GM20431 (cell line): ENCODE results near the gene PCDHA5.
"Not testable (repeated sequence)": the region's sequence is repeated elsewhere in the genome, so short reads cannot be mapped to it uniquely, and the experiment has no call there.

Experiments used
- in situ Hi-C: fragments of 300-500 bp; cut with MseI, MboI; formaldehyde crosslinking; loops from one replicate; pipeline ENCODE4 v1.15.0; 2020; ENCODE audit warnings: low sequenced_read_pairs; ENCODE audit not compliant: unreplicated experiment

PCDHA5 gene

DNA sequence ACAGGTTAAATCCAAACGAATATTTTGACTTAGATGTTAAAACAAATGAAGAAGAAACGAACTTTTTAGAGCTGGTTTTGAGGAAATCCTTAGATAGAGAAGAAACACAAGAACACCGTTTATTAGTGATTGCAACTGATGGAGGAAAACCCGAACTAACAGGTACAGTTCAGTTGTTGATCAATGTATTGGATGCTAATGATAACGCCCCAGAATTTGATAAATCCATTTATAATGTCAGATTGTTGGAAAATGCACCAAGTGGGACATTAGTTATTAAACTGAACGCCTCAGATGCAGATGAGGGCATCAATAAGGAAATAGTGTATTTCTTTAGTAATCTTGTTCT lies 842 bp downstream of the PCDHA5 start:
- in situ Hi-C loops = no loop called here

DNA sequence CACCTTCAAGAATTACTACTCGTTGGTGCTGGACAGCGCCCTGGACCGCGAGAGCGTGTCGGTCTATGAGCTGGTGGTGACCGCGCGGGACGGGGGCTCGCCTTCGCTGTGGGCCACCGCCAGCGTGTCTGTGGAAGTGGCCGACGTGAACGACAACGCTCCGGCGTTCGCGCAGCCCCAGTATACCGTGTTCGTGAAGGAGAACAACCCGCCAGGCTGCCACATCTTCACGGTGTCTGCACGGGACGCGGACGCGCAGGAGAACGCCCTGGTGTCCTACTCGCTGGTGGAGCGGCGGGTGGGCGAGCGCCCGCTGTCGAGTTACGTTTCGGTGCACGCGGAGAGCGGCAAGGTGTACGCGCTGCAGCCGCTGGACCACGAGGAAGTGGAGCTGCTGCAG lies 1.6 kb downstream of the PCDHA5 start:
- in situ Hi-C loops = not testable (repeated sequence)

DNA sequence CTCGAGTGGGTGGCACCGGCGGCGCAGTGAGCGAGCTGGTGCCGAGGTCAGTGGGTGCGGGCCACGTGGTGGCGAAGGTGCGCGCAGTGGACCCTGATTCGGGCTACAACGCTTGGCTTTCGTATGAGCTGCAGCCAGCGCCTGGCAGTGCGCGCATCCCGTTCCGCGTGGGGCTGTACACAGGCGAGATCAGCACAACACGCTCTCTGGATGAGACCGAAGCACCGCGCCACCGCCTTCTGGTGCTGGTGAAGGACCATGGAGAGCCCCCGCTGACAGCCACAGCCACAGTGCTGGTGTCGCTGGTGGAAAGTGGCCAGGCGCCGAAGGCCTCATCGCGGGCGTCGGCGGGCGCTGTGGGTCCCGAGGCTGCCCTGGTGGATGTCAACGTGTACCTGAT lies 2.1 kb downstream of the PCDHA5 start:
- in situ Hi-C loops = no loop called here

DNA sequence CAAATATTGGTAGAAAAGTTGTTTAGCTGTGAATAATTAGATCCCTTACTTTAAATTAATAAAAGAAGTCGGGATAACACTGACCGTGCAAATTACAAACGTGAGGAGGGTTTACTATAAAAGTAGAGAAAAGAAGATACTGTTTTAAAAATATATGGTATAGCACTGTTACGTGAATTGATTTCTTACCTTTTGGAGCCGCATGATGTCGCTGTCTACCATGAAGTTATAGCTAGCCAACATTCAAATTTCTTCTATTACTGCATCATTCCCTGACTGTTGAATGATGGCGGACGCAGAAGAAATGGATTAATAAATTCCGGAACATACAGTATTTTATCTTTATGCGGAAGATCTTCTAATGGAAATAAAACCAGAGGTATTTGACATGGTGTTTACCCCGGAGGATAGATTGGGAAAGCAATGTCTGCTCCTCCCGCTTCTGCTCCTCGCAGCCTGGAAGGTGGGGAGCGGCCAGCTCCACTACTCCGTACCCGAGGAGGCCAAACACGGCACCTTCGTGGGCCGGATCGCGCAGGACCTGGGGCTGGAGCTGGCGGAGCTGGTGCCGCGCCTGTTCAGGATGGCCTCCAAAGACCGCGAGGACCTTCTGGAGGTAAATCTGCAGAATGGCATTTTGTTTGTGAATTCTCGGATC lies 6.4 kb downstream of the PCDHA5 start, which contains the start of gene PCDHA6:
TSS of gene PCDHA6 (plus strand) at position 257 of the 658 bp plus-strand sequence. CDS start at position 389, 132 bp downstream.
- in situ Hi-C loops = no loop called here

DNA sequence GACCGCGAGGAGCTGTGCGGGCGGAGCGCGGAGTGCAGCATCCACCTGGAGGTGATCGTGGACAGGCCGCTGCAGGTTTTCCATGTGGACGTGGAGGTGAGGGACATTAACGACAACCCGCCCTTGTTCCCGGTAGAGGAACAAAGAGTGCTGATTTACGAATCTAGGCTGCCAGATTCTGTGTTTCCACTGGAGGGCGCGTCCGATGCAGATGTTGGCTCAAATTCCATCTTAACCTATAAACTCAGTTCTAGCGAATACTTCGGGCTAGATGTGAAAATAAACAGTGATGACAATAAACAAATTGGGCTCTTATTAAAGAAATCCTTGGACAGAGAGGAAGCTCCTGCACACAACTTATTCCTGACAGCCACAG lies 6.9 kb downstream of the PCDHA5 start:
- in situ Hi-C loops = no loop called here

DNA sequence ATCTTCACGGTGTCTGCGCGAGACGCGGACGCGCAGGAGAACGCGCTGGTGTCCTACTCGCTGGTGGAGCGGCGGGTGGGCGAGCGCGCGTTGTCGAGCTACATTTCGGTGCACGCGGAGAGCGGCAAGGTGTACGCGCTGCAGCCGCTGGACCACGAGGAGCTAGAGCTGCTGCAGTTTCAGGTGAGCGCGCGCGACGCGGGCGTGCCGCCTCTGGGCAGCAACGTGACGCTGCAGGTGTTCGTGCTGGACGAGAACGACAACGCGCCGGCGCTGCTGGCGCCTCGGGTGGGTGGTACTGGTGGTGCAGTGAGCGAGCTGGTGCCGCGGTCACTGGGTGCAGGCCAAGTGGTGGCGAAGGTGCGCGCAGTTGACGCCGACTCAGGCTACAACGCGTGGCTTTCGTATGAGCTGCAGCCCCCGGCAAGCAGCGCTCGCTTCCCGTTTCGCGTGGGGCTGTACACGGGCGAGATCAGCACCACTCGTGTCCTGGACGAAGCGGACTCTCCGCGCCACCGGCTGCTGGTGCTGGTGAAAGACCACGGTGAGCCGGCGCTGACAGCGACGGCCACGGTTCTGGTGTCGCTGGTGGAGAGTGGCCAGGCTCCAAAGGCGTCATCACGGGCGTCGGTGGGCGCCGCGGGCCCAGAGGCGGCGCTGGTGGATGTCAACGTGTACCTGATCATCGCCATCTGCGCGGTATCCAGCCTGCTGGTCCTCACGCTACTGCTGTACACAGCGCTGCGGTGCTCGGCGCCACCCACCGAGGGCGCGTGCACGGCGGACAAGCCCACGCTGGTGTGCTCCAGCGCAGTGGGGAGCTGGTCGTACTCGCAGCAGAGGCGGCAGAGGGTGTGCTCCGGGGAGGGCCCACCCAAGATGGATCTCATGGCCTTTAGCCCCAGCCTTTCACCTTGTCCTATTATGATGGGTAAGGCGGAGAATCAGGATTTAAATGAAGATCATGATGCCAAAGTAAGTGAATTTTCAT lies 8.4 kb downstream of the PCDHA5 start:
- in situ Hi-C loops = not testable (repeated sequence)

DNA sequence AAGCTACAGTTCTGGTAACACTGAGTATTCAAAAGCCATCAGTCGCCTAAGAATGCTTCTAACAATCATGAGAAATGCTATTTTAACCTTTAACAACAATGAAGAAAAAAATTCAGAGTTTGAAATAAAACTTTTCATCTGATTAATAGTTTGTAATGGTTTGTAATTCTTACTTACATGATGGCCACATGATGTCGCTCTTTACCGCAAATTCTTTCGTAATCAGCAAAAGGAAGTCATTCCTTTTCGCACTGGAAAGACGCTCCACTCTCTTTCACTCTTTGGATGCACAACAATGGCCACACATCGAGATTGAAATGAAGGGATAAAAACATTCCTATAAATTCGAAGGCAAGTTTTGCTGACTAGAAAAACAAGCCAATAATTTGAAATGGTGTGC lies 12.6 kb downstream of the PCDHA5 start, which contains the start of gene PCDHA7:
TSS of gene PCDHA7 (plus strand) at position 277 of the 400 bp plus-strand sequence. CDS start at position 392, 115 bp downstream.
- in situ Hi-C loops = no loop called here

DNA sequence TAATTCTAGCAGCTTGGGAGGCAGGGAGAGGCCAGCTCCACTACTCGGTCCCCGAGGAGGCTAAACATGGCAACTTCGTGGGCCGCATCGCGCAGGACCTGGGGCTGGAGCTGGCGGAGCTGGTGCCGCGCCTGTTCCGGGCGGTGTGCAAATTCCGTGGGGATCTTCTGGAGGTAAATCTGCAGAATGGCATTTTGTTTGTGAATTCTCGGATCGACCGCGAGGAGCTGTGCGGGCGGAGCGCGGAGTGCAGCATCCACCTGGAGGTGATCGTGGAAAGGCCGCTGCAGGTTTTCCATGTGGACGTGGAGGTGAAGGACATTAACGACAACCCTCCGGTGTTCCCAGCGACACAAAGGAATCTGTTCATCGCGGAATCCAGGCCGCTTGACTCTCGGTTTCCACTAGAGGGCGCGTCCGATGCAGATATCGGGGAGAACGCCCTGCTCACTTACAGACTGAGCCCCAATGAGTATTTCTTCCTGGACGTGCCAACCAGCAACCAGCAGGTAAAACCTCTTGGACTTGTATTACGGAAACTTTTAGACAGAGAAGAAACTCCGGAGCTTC lies 13.1 kb downstream of the PCDHA5 start:
- in situ Hi-C loops = not testable (repeated sequence)

DNA sequence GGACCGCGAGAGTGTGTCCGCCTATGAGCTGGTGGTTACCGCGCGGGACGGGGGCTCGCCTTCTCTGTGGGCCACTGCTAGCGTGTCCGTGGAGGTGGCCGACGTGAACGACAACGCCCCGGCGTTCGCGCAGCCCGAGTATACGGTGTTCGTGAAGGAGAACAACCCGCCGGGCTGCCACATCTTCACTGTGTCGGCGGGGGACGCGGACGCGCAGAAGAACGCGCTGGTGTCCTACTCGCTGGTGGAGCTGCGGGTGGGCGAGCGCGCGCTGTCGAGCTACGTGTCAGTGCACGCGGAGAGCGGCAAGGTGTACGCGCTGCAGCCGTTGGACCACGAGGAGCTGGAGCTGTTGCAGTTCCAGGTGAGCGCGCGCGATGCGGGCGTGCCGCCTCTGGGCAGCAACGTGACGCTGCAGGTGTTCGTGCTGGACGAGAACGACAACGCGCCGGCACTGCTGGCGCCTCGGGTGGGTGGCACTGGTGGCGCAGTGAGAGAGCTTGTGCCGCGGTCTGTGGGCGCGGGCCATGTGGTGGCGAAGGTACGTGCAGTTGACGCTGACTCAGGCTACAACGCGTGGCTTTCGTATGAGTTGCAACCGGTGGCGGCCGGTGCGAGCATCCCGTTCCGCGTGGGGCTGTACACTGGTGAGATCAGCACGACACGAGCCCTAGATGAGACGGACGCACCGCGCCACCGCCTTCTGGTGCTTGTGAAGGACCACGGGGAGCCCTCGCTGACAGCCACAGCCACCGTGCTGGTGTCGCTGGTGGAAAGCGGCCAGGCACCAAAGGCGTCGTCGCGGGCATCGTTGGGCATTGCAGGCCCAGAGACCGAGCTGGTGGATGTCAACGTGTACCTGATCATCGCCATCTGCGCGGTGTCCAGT lies 14.5 kb downstream of the PCDHA5 start:
- in situ Hi-C loops = no loop called here

DNA sequence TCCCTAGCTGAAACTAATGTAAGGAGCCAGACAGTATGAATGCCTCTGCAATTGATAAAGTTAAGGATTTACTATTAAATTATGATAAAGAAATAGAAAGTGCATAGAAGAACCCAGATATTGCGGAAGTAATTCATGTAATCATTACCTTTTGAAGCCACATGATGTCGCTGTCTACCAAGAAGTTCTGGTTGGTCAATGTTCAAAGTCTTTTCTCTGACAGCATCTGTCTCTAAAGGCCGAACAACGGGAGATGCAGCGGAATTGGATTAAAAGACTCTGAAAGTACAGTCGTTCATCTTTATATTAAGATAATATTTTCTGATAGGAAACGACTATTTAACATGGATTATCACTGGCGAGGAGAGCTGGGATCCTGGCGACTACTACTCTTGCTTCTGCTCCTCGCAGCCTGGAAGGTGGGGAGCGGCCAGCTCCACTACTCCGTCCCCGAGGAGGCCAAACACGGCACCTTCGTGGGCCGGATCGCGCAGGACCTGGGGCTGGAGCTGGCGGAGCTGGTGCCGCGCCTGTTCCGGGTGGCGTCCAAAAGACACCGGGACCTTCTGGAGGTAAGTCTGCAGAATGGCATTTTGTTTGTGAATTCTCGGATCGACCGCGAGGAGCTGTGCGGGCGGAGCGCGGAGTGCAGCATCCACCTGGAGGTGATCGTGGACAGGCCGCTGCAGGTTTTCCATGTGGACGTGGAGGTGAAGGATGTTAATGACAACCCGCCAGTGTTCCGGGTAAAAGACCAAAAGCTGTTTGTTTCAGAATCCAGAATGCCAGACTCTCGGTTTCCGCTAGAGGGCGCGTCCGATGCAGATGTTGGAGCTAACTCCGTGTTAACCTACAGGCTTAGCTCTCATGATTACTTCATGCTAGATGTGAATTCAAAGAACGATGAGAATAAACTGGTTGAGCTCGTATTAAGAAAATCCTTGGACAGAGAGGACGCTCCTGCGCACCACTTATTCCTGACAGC lies 19.9 kb downstream of the PCDHA5 start, which contains the start of gene PCDHA8:
TSS of gene PCDHA8 (plus strand) at position 210 of the 985 bp plus-strand sequence. CDS start at position 345, 135 bp downstream.
- in situ Hi-C loops = no loop called here

DNA sequence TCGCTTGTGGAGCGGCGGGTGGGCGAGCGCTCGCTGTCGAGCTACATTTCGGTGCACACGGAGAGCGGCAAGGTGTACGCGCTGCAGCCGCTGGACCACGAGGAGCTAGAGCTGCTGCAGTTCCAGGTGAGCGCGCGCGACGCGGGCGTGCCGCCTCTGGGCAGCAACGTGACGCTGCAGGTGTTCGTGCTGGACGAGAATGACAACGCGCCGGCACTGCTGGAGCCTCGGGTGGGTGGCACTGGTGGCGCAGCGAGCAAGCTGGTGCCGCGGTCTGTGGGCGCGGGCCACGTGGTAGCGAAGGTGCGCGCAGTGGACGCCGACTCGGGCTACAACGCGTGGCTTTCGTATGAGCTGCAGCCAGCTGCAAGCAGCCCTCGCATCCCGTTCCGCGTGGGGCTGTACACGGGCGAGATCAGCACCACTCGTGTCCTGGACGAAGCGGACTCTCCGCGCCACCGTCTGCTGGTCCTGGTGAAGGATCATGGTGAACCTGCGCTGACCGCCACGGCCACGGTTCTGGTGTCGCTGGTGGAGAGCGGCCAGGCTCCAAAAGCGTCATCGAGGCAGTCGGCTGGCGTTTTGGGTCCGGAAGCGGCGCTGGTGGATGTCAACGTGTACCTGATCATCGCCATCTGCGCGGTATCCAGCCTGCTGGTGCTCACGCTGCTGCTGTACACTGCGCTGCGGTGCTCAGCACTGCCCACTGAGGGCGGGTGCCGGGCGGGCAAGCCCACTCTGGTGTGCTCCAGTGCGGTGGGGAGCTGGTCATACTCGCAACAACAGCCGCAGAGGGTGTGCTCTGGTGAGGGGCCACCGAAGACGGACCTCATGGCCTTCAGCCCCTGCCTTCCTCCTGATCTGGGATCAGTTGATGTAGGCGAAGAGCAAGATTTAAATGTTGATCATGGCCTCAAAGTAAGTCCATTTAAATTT lies 21.7 kb downstream of the PCDHA5 start:
- in situ Hi-C loops = no loop called here

DNA sequence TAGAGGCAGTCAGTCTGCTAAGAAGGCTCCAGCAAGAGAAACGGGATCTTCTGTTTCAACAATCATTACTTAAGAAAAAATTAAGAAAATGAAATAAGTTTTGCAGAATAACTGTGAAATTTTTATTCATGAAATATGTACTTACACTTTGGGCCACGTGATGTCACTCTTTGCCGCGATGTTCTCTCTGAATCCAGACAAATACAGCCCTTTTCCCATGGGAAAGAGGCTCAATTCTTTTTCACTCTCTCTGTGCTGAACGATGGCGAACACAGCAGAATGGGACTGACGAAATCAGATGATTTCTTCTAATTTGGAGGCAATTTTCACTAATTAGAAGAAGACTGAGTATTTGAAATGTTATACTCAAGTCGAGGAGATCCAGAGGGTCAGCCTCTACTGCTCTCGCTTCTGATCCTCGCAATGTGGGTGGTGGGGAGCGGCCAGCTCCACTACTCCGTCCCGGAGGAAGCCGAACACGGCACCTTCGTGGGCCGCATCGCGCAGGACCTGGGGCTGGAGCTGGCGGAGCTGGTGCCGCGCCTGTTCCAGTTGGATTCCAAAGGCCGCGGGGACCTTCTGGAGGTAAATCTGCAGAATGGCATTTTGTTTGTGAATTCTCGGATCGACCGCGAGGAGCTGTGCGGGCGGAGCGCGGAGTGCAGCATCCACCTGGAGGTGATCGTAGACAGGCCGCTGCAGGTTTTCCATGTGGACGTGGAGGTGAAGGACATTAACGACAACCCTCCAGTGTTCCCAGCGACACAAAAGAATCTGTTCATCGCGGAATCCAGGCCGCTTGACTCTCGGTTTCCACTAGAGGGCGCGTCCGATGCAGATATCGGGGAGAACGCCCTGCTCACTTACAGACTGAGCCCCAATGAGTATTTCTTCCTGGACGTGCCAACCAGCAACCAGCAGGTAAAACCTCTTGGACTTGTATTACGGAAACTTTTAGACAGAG lies 27.0 kb downstream of the PCDHA5 start, which contains the start of gene PCDHA9:
TSS of gene PCDHA9 (plus strand) at position 244 of the 964 bp plus-strand sequence. CDS start at position 358, 114 bp downstream.
- in situ Hi-C loops = not testable (repeated sequence)

DNA sequence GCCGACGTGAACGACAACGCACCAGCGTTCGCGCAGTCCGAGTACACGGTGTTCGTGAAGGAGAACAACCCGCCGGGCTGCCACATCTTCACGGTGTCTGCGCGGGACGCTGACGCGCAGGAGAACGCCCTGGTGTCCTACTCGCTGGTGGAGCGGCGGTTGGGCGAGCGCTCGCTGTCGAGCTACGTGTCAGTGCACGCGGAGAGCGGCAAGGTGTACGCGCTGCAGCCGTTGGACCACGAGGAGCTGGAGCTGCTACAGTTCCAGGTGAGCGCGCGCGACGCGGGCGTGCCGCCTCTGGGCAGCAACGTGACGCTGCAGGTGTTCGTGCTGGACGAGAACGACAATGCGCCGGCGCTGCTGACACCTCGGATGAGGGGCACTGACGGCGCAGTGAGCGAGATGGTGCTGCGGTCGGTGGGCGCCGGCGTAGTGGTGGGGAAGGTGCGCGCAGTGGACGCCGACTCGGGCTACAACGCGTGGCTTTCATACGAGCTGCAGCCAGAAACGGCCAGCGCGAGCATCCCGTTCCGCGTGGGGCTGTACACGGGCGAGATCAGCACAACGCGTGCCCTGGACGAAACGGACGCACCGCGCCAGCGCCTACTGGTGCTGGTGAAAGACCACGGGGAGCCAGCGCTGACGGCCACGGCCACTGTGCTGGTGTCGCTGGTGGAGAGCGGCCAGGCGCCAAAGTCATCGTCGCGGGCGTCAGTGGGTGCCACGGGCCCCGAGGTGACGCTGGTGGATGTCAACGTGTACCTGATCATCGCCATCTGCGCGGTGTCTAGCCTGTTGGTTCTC lies 28.6 kb downstream of the PCDHA5 start:
- in situ Hi-C loops = not testable (repeated sequence)

DNA sequence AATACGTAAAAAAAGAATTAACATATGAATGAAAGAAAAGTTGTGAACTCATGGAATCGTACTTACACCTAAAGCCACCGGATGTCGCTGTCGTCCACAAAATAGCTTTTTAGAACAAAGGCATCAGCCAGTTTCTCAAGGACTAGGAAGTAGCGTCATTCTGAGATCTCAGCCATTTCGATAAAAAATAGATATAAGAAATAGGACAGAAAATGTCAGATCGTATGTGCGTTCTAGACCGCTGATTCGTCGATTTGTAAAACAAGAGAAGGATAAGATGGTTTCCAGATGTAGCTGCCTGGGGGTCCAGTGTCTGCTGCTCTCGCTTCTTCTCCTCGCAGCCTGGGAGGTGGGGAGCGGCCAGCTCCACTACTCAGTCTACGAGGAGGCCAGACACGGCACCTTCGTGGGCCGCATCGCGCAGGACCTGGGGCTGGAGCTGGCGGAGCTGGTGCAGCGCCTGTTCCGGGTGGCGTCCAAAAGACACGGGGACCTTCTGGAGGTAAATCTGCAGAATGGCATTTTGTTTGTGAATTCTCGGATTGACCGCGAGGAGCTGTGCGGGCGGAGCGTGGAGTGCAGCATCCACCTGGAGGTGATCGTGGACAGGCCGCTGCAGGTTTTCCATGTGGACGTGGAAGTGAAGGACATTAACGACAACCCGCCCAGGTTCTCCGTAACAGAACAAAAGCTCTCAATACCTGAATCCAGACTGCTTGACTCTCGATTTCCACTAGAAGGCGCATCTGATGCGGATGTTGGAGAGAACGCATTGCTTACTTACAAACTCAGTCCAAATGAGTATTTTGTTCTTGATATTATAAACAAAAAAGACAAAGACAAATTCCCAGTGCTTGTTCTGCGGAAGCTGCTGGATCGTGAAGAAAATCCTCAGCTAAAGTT lies 34.6 kb downstream of the PCDHA5 start, which contains the start of gene PCDHA10:
TSS of gene PCDHA10 (plus strand) at position 126 of the 903 bp plus-strand sequence. CDS start at position 278, 152 bp downstream.
- in situ Hi-C loops = no loop called here
